H9 (cell line): ENCODE measurements around the gene MUC5B. TPM values are rescaled to one million over a fixed set of nuclear protein-coding genes. Genes with fewer than 3 reads are reported as not detected.

Source experiments
- DNase-seq: peaks from one replicate; pipeline ENCODE4 v3.0.0-alpha.2; 2017
- H2AFZ ChIP-seq: one replicate; pipeline ENCODE4 v1.6.1; 2013; ENCODE audit warnings: mild to moderate bottlenecking, low read length, control low read depth, moderate library complexity
- H2AK5ac ChIP-seq: 2 replicates; pipeline ENCODE4 v1.6.1; 2013; ENCODE audit warnings: low read length, control low read depth, mixed read lengths; ENCODE audit not compliant: insufficient read length
- H2BK120ac ChIP-seq: one replicate; pipeline ENCODE4 v1.6.1; 2013; ENCODE audit warnings: low read depth, mild to moderate bottlenecking, low read length, control low read depth, inconsistent platforms; ENCODE audit not compliant: poor library complexity, severe bottlenecking
- H2BK12ac ChIP-seq: 2 replicates; pipeline ENCODE4 v1.6.1; 2013; ENCODE audit warnings: low read length, control low read depth, mixed read lengths, low read depth; ENCODE audit not compliant: insufficient read length
- H2BK15ac ChIP-seq: 2 replicates; pipeline ENCODE4 v1.6.1; 2013; ENCODE audit warnings: low read depth, low read length, control low read depth
- H2BK20ac ChIP-seq: one replicate; pipeline ENCODE4 v1.6.1; 2013; ENCODE audit warnings: low read depth, mild to moderate bottlenecking, low read length, control low read depth, inconsistent platforms; ENCODE audit not compliant: poor library complexity, severe bottlenecking
- H2BK5ac ChIP-seq: 2 replicates; pipeline ENCODE4 v1.6.1; 2013; ENCODE audit warnings: low read length, control low read depth, mixed read lengths; ENCODE audit not compliant: insufficient read length
- H3K14ac ChIP-seq: 2 replicates; pipeline ENCODE4 v1.6.1; 2013; ENCODE audit warnings: low read length, control low read depth; ENCODE audit not compliant: insufficient read depth
- H3K18ac ChIP-seq: 2 replicates; pipeline ENCODE4 v1.6.1; 2013; ENCODE audit warnings: low read depth, mild to moderate bottlenecking, mixed read lengths, low read length, control low read depth; ENCODE audit not compliant: insufficient read length
- H3K23ac ChIP-seq: 2 replicates; pipeline ENCODE4 v1.6.1; 2013; ENCODE audit warnings: low read length, control low read depth, mixed read lengths, low read depth; ENCODE audit not compliant: insufficient read length
- H3K23me2 ChIP-seq: 2 replicates; pipeline ENCODE4 v1.6.1; 2013; ENCODE audit warnings: low read depth, mild to moderate bottlenecking, mixed read lengths, low read length, control low read depth; ENCODE audit not compliant: insufficient read length, poor library complexity, severe bottlenecking
- H3K27ac ChIP-seq: 2 replicates; pipeline ENCODE4 v1.5.1; 2013; ENCODE audit warnings: low read length, control low read depth, mixed read lengths, low read depth; ENCODE audit not compliant: insufficient read length
- H3K27me3 ChIP-seq: 2 replicates; pipeline ENCODE4 v1.6.1; 2013; ENCODE audit warnings: low read length, control low read depth, inconsistent platforms; ENCODE audit not compliant: insufficient read depth
- H3K4ac ChIP-seq: 2 replicates; pipeline ENCODE4 v1.6.1; 2013; ENCODE audit warnings: low read depth, mild to moderate bottlenecking, control low read depth, inconsistent platforms, low read length, moderate library complexity
- H3K4me1 ChIP-seq: 2 replicates; pipeline ENCODE4 v1.6.1; 2013; ENCODE audit warnings: low read length, control low read depth, inconsistent platforms; ENCODE audit not compliant: insufficient read depth
- H3K4me2 ChIP-seq: 2 replicates; pipeline ENCODE4 v1.6.1; 2013; ENCODE audit warnings: low read length, control low read depth, mixed read lengths; ENCODE audit not compliant: insufficient read length, insufficient read depth
- H3K56ac ChIP-seq: 2 replicates; pipeline ENCODE4 v1.6.1; 2013; ENCODE audit warnings: low read depth, mild to moderate bottlenecking, mixed read lengths, low read length, control low read depth; ENCODE audit not compliant: insufficient read length
- H3K79me1 ChIP-seq: 2 replicates; pipeline ENCODE4 v1.6.1; 2013; ENCODE audit warnings: low read depth, mild to moderate bottlenecking, moderate library complexity, low read length, control low read depth, inconsistent platforms; ENCODE audit not compliant: insufficient read depth, poor library complexity, severe bottlenecking
- H3K79me2 ChIP-seq: 2 replicates; pipeline ENCODE4 v1.6.1; 2013; ENCODE audit warnings: low read length, control low read depth, inconsistent platforms; ENCODE audit not compliant: insufficient read depth
- H3K9ac ChIP-seq: 2 replicates; pipeline ENCODE4 v1.6.1; 2013; ENCODE audit warnings: low read length, control low read depth, mixed read lengths; ENCODE audit not compliant: insufficient read length; ENCODE audit errors: extremely low read depth
- H3K9me3 ChIP-seq: one replicate; pipeline ENCODE4 v1.6.1; 2013; ENCODE audit warnings: low read depth, low read length, inconsistent platforms; ENCODE audit not compliant: control insufficient read depth
- H3T11ph ChIP-seq: one replicate; pipeline ENCODE4 v1.6.1; 2013; ENCODE audit warnings: mild to moderate bottlenecking, low read length, control low read depth, inconsistent platforms
- H4K20me1 ChIP-seq: one replicate; pipeline ENCODE4 v1.6.1; 2013; ENCODE audit not compliant: control insufficient read depth, insufficient read length, insufficient read depth
- H4K5ac ChIP-seq: 2 replicates; pipeline ENCODE4 v1.6.1; 2013; ENCODE audit warnings: low read depth, mild to moderate bottlenecking, mixed read lengths, low read length, control low read depth; ENCODE audit not compliant: insufficient read length
- H4K8ac ChIP-seq: replicated peaks from 2 replicates; pipeline ENCODE4 v1.6.1; 2013; ENCODE audit warnings: low read length, control low read depth, mixed read lengths, low read depth; ENCODE audit not compliant: insufficient read length
- H4K91ac ChIP-seq: 2 replicates; pipeline ENCODE4 v1.6.1; 2013; ENCODE audit warnings: low read depth, mild to moderate bottlenecking, moderate library complexity, mixed read lengths, low read length, control low read depth; ENCODE audit not compliant: insufficient read length
- H3K27ac Mint-ChIP-seq, 3 experiments: 2 replicates in 2 of 3; 3 replicates in 1 of 3; pipeline ENCODE4 v1.8.0; 2020 to 2021; ENCODE audit warnings: mixed read lengths in 3 of 3, mild to moderate bottlenecking in 1 of 3, moderate library complexity in 1 of 3
- H3K27me3 Mint-ChIP-seq: 2 replicates; pipeline ENCODE4 v1.8.0; 2021; ENCODE audit warnings: low read depth, mild to moderate bottlenecking, moderate library complexity, mixed read lengths
- H3K36me3 Mint-ChIP-seq, 3 experiments: 2 replicates in 2 of 3; 3 replicates in 1 of 3; pipeline ENCODE4 v1.8.0; 2020 to 2021; ENCODE audit warnings: low read depth in 3 of 3, mixed read lengths in 3 of 3; ENCODE audit not compliant: insufficient read depth in 1 of 3
- H3K4me1 Mint-ChIP-seq, 2 experiments: 2 replicates each; pipeline ENCODE4 v1.8.0; 2020; ENCODE audit warnings: mixed read lengths in 2 of 2
- H3K4me3 Mint-ChIP-seq, 2 experiments: 2 replicates in 1 of 2; 3 replicates in 1 of 2; pipeline ENCODE4 v1.8.0; 2020 to 2021; ENCODE audit warnings: mild to moderate bottlenecking in 2 of 2, mixed read lengths in 2 of 2, moderate library complexity in 1 of 2
- H3K9me3 Mint-ChIP-seq, 2 experiments: 2 replicates in 1 of 2; 3 replicates in 1 of 2; pipeline ENCODE4 v1.8.0; 2020; ENCODE audit warnings: mild to moderate bottlenecking in 2 of 2, mixed read lengths in 2 of 2, moderate library complexity in 1 of 2
- CTCF ChIP-seq: fragments of 200-600 bp; sonication (generic); conservative IDR thresholded peaks from 3 replicates; pipeline ENCODE4 v1.8.0; 2021; ENCODE audit warnings: antibody characterized with exemption, mild to moderate bottlenecking
- WGBS: extraction: QIAGEN DNeasy Blood & Tissue Kit; methylation state at CpG from one replicate; pipeline ENCODE4 v1.1.7; 2013; ENCODE audit warnings: missing lambda C conversion rate, low lambda C conversion rate, mixed read lengths; ENCODE audit not compliant: insufficient read length; ENCODE audit errors: extremely low coverage; 5-methylcytosine and 5-hydroxymethylcytosine counted together
- total RNA-seq: library from RNA; stranded (reverse); gene quantifications from 2 replicates; pipeline ENCODE4 v1.2.1, GENCODE V29; 2021

The MUC5B gene
- total RNA-seq, 1 experiment from 2014 or later: not detected

GRCh38 chr11:1303126-1303821 is 80.4 kb downstream of the MUC5B start:
- H3K9ac ChIP-seq: no peak overlapping the region
- Mint-ChIP-seq H3K9me3 (no peaks in the 10 kb centered on the region), H3K4me1 (peaks cover 23 to 35% of the 10 kb centered on the region in 2 experiments), H3K4me3 (no peak overlapping the region), H3K27ac (peak overlapping the region; percentile 22 to 89 (median 39); a peak in 4 of 7 replicates), H3K27me3 (no peaks in the 10 kb centered on the region), H3K36me3 (peaks cover under 1 to 5% (median 3%) of the 10 kb centered on the region in 3 experiments; a peak in 4 of 7 replicates)
- no CpG with 5 or more reads among the region's 25 CpGs for WGBS
- no peaks in the 10 kb centered on the region; the same call in 1 of the 2 replicates for H3K4me1 ChIP-seq
- no peak overlapping the region for H2BK5ac ChIP-seq
- peaks cover 1% of the 10 kb centered on the region; the same call in 1 of the 2 replicates for H3K79me2 ChIP-seq
- DNase-seq: peak; percentile 68
- TF ChIP-seq CTCF: peak; percentile 72
- no peak overlapping the region for H4K5ac ChIP-seq
- no peak overlapping the region for H2AFZ ChIP-seq
- H4K91ac ChIP-seq: no peak overlapping the region
- H3K27ac ChIP-seq: no peak overlapping the region
- H3K27me3 ChIP-seq: no peaks in the 10 kb centered on the region
- no peak overlapping the region for H3K56ac ChIP-seq
- H3K14ac ChIP-seq: no peak overlapping the region
- no peaks in the 10 kb centered on the region for H4K20me1 ChIP-seq
- H3K23ac ChIP-seq: no peak overlapping the region
- no peak overlapping the region for H2BK120ac ChIP-seq
- no peaks in the 10 kb centered on the region for H3K23me2 ChIP-seq
- H3K79me1 ChIP-seq: peaks cover 13% of the 10 kb centered on the region
- H3T11ph ChIP-seq: no peak overlapping the region
- H2BK20ac ChIP-seq: no peak overlapping the region
- no peak overlapping the region for H4K8ac ChIP-seq
- no peak overlapping the region for H2BK12ac ChIP-seq
- H2BK15ac ChIP-seq: no peak overlapping the region
- H2AK5ac ChIP-seq: no peak overlapping the region
- no peaks in the 10 kb centered on the region for H3K9me3 ChIP-seq
- no peak overlapping the region for H3K18ac ChIP-seq
- H3K4me2 ChIP-seq: no peak overlapping the region
- no peak overlapping the region for H3K4ac ChIP-seq
